EH (cell line): Measurements from ENCODE around the gene RNASE13.
"Not testable (repeated sequence)": the region's sequence is repeated elsewhere in the genome, so short reads cannot be mapped to it uniquely, and the experiment has no call there.

Experiments
- DNase-seq: peaks from one replicate; pipeline ENCODE4 v3.0.0-alpha.2; 2015; ENCODE audit warnings: low read depth

Gene RNASE13

GRCh38 chr14:20988717-20989470 lies 45.7 kb downstream of the RNASE13 start:
- peak; percentile 26 for DNase-seq

GRCh38 chr14:20986811-20987210 lies 47.8 kb downstream of the RNASE13 start:
- DNase-seq, result peak; percentile 95

GRCh38 chr14:20985650-20986049 lies 49.0 kb downstream of the RNASE13 start:
- DNase-seq, result not testable (repeated sequence)
